HG02571 (cell line): ENCODE measurements around the gene F5.

Experiments
- ATAC-seq: cut with Tn5 transposase; IDR thresholded peaks from one replicate; pipeline ENCODE4 v1.9.1; 2021; ENCODE audit warnings: mild to moderate bottlenecking, moderate library complexity; ENCODE audit not compliant: unreplicated experiment

The F5 gene

DNA sequence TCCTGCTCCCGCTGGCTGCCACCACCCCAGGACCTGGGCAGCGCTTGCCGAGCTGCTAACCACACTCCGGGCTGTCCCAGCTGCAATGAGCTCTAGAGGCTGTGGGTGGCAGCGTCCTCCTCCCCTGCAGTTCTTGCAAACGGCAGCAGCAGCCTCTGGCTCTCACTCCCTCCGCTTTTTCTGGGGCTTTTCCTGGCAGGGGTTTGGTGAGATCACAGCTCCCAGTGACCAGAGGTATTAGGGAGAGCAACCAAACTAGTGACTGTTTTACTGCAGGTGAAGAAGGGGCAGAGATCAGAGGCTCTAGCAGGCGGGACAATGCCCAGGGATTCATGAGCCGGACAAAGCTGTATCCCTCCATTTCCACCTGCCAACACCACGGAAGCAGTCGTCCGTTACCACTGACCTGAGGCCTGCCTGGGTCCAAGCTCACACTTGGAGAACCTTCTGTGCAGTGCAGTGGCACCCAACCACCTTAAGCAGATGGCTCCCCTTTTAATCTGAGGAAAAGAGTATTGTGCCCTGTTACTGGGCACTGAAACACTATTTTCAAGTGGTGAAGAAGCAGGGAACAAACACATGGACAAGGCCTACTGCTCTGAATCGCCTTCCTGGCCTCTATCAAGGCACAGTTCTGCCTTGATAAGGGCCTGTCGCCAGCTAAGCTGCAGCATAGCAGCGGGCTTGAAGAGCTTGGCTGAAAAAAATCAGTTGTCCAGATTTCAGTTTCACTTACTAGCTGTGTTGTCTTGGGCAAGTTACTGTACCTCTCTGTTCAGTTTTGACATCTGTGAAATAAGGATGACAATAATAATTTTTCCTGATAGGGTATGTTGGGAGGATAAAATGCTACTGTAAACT, at the start of gene F5:
Gene F5 (minus strand): TSS at position 87 of the 861 bp plus-strand sequence. CDS start 95 bp downstream, outside the sequence.
- ATAC-seq: peak; percentile 87

DNA sequence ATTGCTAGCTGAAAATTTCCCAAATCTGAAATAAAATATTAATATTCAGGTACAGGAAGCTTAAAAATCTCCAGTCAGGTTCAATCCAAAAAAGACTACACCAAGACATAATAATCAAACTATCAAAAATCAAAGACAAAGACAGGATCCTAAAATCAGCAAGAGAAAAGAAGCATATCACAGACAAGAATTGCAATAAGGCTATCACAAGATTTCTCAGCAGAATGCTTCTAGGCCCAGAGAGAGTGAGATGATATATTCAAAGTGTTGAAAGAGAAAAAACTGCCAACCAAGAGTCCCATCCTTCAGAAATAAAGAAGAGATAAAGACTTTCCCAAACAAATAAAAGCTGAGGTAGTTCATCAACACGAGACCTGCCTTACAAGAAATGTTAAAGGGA, 48.6 kb upstream of the F5 start:
- no peak for ATAC-seq

GRCh38 chr1:169634145-169634544, 47.9 kb upstream of the F5 start:
- no peak for ATAC-seq

DNA sequence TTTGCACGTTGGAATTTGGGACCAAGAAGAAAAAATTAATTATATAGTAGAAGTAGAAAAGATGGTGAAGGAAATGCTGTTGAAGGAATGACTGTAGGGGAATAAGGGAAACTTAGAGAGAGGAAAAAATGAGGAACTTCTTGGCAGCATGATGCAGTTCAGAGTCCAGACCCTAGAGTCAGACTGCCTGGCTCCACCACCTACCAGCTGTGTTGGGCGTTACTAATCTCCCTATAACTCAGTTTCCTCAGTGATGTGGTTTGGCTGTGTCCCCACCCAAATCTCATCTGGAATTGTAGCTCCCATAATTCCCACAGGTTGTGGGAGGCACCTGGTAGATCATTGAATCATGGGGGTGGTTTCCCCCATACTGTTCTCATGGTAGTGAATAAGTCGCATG, 45.0 kb upstream of the F5 start:
- no peak for ATAC-seq

DNA sequence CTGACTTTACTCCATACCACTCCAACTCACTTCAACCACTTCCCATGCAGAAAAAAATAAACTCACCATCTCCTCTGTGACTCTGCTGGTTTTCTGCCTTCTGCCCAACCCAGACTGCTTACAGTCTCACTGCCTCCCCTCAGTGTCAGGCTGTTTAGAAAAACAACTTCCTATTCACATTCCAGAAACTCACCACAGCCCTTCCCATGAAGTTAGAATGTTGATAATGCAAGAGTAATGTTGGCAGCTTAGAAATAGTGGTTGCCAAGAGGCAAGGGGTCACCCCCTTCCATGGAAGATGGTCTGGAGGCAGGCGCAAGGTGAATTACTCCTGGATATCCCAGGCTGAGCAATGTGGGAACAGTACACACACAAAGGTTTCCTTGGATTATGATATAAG, 43.7 kb upstream of the F5 start, which contains the start of gene SELP:
Gene SELP (minus strand): TSS at position 119 of the 400 bp plus-strand sequence. CDS start 50 bp downstream, at position 69.
- no peak for ATAC-seq

- ATAC-seq: no peak
Observed at GRCh38 chr1:169624912-169625311, 38.6 kb upstream of the F5 start.

DNA sequence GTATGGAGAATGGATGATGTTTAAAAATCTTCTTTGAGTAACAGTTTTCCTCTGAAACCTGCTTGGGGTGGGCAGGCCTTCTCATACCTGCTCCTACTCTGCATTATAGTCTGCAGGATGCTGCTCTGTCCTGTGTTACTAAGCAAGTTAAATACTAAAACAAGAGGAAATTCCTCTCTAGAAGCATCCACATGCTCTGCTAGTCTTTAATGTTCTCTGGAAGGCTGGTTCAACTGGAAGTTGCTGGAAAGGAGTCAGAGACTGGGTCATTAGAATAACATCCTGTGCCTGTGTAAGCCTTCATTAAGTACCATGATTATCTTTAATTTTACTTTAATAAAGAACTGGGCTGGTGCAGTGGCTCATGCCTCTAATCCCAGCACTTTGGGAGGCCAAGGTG, 37.8 kb upstream of the F5 start:
- no peak for ATAC-seq

GRCh38 chr1:169623132-169623926, 37.0 kb upstream of the F5 start:
- no peak for ATAC-seq

- ATAC-seq: no peak
Observed at GRCh38 chr1:169620565-169620964, 34.3 kb upstream of the F5 start.

DNA sequence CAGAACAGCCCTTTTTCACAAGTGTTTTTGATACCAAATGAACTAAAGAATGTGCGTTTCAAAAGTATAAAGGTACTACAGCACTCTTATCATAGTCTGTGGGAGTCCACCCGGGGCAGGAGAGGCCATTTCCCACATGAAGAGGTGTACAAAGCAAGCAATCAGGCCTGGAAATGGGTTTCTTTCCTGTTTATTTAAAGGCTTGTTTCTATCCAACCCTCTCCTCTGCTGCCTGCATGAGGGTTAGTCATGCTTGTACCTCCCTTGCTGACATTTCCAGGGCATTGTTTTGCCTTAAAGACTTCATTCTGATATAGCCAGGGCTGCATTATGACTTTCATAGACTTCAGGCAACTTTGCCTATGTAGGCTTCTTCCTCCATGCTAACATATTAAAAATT, 32.1 kb upstream of the F5 start:
- ATAC-seq: no peak

DNA sequence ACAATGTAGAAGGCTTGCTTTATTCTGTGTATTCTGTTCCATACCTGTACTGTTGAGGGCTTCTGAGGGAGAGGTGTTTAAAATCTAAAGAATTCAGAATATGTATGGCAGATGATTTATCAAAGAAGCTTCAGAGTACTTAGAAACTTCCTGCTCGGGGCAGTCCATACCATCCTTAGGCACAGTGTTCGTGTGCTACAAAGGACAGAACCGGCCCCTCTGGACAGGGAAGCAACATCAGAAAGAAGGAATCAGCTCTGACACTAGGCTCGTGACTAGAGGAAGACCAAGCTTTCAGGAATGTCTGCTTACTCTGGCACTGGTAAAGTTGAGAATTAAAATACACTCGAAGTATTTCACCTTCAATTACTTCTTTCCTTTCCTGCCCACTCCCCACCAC, 29.5 kb upstream of the F5 start:
- no peak for ATAC-seq

- no peak for ATAC-seq
Observed at GRCh38 chr1:169610858-169611257, 24.6 kb upstream of the F5 start.

GRCh38 chr1:169610108-169610507, 23.8 kb upstream of the F5 start:
- no peak for ATAC-seq

DNA sequence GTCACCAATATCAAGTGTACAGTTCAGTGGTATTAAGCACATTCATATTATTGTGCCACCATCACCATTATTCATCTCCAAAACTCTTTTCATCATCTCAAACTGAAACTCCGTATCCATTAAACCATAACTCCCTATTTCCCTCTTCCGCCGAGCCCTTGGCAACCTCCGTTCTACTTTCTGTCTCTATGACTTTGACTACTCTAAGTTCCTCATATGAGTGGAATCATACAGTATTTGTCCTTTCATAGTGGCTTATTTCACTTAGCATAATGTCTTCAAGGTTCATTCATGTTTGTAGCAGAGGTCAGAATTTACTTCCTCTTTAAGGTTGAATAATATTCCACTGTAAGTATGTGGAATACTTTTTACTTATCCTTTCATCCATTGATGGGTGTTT, 21.9 kb upstream of the F5 start:
- no peak for ATAC-seq

DNA sequence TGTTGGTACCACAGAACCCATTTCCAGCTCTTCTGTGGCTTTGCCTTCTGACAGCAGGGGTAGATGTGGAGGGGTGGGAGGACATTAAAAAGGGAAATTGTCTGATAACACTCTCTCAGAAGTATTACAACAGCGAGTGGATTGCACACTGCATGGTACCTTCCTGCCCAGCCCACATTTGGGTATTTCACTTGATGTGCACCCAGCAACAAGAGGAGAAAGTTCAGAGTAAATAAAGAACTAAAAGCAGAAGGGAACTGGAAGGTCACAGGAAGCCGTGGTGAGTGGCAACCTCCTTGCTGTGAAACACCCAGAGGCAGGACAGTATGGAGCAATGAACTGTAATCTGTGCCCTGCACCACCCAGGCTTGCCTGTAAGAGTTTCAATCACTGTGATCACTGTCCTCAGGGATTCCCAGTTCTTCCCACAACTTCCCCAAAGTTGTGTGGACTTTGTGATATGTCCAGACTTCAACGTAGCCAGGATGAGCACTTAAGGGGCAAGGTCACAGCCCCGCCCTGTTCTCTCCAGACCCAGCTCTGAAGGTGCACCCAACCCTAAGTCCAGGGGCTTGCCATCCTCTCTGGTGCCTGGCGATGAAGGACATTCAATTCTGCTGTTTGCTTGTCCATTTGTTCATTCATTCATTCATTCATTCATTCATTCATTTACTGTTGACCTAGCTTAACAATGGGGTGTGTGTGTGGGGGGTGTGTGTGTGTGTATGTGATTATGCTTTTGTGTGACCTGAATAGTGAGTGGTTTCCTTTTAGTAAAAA, 18.7 kb upstream of the F5 start:
- no peak for ATAC-seq

GRCh38 chr1:169601096-169601881, 15.0 kb upstream of the F5 start:
- no peak for ATAC-seq

DNA sequence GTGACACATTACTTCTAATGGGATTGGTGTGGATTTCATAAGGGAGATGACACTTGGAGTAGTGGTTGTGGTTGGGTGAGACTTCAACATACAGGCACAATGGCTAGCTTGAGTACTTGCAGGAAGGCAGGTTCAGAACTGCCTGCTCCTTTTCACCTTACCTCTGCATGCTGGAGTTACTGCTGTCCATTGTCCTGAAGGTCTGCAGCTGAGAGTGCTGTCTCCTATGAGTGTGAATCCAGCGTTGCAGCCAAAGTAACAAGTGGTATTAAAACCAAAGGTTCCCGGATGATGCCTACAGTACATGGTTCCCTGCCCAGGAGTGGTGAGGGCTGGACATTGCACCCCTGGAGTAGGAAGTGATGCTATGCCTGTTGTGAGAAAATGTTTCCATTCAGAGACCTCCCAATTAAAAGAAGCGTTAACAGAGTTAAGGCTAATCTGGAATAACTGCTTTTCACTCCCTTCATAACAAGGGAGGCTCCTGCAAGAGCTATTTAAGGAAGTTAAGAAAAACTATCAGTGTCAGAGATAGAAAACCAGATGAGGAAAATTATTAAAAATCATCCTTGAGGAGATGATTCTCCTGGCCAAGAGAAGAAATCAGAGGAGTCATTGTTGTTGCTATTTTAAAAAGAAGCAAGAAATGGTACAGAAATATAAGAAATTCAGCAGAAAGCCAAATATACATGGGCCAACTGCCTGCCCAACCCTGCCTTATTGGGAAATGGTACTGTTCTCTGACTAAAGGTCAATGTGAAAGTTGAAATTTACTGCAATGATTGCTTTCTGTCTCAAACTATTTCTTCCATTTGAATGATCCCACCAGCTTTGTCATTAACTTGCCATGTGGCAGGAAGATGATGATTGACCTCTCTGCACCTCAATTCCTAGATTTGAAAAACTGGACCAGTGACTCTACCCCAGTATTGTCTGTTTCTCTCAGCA, 9.8 kb upstream of the F5 start:
- no peak for ATAC-seq

DNA sequence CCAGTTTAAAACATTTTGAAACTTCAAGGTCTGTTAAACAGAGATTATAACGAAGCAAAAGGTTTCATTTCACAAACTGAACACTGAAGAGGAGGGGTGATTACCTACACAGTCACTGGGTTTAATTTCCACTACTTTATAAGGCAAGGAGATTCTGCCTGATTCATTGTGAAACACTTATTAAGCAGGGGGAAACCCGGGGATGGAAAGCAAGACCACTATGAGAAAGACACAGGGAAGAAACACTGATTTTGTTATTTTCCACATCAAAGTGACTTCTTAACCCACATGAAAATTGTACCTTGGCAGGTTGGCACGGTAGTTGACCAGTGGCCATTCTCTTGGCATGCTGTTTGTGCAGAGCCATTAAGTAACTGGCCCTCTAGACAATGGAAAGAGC, 8.1 kb upstream of the F5 start:
- no peak for ATAC-seq

GRCh38 chr1:169590932-169591331, 4.7 kb upstream of the F5 start:
- no peak for ATAC-seq
